ENCODE results near the gene CYP4A11.
"Not testable (repeated sequence)": the region's sequence is repeated elsewhere in the genome, so short reads cannot be mapped to it uniquely, and the experiment has no call there.

CYP4A11 gene, protein sequence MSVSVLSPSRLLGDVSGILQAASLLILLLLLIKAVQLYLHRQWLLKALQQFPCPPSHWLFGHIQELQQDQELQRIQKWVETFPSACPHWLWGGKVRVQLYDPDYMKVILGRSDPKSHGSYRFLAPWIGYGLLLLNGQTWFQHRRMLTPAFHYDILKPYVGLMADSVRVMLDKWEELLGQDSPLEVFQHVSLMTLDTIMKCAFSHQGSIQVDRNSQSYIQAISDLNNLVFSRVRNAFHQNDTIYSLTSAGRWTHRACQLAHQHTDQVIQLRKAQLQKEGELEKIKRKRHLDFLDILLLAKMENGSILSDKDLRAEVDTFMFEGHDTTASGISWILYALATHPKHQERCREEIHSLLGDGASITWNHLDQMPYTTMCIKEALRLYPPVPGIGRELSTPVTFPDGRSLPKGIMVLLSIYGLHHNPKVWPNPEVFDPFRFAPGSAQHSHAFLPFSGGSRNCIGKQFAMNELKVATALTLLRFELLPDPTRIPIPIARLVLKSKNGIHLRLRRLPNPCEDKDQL

DNA sequence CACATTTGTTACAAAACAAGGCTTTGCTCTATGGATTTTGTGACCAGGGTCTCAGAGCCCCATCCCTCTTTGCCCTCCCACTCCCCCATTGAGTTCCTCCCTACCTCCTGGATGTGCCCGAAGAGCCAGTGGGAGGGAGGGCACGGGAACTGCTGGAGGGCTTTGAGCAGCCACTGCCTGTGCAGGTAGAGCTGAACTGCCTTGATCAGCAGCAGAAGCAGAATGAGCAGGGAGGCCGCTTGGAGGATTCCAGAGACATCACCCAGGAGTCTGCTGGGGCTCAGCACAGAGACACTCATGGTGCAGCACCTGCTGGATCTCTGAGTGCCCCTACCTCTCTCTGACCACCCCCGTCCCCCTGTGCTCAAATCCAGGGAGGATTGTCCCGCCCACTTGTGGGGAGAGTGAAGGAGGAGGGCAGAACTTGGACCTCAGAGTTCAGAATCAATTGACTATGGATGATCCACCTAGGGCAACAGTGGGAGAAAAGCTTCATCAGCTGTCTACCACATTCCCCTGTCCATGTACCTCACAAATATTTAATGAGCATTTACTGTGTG is at the start of gene CYP4A11:
CYP4A11 (minus strand) TSS at position 342 of the 560 bp plus-strand sequence; CDS start at position 299, 43 bp downstream.
- no peak for DNase-seq

DNA sequence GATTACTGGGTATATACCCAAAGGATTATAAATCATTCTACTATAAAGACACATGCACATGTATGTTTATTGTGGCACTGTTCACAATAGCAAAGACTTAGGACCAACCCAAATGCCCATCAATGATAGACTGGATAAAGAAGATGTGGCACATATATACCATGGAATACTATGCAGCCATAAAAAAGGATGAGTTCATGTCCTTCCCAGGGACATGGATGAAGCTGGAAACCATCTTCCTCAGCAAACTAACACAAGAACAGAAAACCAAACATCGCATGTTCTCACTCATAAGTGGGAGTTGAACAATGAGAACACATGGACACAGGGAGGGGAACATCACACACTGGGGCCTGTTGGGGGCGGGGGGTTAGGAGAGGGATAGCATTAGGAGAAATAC is 49.3 kb upstream of the CYP4A11 start:
- not testable (repeated sequence) for DNase-seq

DNA sequence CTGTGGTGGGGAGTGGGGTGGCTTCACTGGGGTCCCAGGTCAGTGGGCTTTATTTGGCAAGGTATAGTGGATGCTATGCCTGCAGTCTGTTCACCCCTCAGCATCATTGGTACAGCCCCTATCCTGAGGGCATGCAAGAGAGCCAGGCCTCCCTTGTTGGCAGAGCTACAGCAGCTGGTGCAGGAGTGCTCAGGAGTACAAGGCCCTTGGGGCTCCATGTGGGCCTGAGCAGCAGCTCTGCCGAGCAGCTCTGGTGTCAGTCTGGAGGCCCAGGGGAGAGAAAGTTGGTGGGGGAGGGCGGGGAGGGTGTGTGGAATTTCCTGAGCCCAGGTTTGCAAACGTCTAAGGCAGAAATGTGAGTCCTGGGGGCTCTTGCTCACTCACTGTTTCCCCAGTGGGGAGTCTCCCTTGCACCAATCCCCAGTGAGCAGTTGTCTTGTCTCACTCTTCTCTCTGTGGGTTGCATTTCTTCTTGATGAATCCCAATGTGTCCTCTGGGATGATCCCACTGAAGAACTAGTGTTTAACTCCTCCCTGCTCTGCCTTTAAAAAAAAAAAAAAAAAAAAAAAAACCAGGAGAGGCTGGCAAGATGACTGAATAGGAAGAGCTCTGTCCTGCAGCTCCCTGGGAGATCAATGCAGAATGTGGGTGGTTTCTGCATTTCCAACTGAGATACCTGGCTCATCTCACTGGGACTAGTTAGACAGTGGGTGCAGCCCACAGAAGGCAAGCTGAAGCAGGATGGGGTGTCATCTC is 42.7 kb upstream of the CYP4A11 start:
- no peak for DNase-seq

DNA sequence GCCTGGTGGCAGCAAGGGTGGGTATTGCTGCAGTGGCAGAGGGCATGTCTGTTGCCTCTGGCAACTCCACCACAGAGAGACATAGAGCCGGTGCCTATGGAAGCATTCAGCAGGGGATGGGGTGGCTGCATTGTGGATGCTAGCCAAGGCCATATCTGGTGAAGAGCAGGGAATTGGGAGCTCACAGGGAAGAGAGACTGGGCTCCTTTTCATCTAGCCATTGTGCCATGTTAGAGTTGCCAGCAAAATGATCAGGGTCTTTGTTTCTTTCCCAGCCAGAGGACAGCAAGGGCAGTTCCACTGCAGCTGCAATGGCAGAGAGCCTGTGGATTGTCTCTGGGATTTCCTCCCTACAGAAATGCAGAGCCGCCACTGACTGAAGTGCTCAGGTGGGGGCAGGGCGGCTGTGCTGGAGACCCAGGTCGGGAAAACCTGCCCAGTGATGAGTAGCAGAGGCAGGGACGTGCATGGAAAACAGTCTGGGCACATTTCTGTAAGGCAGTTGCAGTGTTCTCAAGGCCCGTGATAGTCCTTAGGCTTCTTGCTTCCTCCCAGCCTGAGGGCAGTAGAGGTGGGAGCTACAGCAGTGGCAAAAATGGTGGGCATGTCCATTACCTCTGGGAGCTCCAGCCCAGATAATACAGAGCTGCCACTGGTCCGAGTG is 42.0 kb upstream of the CYP4A11 start:
- DNase-seq = no peak

DNA sequence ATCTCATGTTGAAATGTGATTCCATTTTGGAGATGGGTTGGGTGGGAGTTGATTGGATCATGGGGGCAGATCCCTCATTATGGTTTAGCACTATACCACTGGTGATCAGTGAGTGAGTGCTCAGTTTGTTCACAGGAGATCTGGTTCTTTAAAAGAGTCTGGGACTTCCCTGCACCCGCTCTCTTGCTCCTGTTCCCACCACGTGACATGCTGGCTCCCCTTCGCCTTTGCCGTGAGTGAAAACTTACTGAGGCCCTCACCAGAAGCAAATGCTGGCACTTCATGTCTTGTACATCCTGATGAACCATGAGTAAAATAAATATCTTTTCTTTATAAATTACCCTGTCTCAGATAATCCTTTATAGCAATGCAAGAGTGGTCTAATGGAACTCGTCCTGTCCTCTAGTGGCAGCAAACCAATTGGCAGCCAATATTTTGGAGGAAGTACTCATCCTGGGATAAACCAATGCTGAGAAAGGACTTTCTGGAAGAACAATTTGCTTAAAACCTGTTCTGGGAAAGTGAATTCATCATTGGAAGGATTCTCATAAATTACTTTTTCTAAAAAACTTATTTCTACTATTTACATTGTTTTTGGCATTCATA is 27.8 kb upstream of the CYP4A11 start:
- DNase-seq = no peak

DNA sequence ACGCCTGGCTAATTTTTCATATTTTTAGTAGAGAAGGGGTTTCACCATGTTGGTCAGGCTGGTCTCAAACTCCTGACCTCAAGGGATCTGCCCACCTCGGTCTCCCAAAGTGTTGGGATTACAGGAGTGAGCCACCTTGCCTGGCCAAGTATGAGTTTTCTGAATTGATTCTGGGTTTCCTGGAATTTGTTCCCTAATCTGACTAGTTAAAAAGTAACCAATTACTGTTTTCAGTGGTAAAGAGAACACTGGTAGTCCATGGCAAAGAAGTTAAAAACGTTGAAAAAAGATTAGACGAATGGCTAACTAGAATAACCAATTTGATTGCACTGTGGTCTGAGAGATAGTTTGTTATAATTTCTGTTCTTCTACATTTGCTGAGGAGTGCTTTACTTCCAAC is 21.0 kb upstream of the CYP4A11 start:
- DNase-seq = not testable (repeated sequence)

DNA sequence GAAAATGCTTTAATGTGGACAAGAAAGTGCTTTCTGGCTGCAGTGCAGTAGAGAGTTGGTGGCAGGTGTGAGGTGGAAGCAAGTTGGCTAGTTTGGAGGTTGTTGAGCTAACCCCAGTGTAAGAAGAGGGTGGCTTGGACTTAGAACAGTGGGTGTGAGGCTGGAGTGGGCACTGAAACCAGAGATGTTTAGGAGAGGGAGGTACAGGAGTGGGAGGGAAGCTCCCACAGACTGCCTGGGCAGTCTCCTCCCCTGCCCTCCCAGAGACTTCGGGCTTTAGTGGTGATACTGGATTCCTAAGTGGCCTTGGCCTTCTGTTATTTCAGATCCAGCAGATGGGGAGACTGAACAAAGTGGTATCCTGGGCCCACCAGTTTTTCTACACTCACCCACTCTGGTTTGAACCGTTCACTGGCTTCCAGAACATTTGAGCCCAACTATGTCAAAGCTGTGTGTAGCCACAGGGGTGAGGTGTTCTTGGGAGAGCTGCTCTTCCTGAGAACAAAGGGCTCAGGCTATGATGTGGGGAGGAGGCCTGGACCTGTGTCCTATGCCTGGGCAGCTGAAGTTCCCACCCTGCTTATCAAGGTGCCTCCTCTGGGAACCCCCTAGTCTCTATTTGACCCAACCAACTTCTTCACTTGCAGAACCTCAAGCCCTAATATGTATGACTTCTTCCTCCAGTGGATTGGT is 19.9 kb upstream of the CYP4A11 start:
- DNase-seq = no peak

DNA sequence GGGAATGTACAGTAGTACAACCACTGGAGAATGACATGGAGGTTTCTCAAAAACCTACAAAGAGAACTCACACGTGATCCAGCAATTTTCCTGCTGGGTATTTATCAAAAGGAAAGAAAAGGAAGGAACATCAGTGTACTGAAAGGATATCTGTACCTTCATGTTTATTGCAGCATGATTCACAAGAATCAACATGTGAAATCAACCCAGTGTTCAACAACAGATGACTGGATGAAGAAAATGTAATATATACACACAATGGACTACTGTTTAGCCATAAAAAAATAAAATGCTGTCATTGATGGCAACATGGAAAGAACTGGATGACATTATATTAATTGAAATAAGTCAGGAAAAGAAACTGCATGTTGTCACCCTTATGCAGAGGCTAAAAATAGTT is 19.0 kb upstream of the CYP4A11 start:
- no peak for DNase-seq

DNA sequence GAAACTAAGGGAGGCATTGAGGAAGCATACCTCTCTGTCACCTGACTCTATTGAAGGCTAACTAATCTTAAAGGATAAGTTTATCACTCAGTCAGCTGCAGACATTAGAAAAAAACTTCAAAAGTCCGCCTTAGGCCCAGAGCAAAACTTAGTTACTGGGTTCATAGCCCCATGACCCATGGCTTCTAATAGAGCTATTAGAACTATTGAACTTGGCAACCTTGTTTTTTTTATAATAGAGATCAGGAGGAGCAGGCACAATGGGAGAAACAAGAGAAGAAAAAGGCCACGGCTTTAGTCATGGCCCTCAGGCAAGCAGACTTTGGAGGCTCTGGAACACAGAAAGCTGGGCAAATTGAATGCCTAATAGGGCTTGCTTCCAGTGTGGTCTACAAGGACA is 13.8 kb upstream of the CYP4A11 start:
- DNase-seq = not testable (repeated sequence)

DNA sequence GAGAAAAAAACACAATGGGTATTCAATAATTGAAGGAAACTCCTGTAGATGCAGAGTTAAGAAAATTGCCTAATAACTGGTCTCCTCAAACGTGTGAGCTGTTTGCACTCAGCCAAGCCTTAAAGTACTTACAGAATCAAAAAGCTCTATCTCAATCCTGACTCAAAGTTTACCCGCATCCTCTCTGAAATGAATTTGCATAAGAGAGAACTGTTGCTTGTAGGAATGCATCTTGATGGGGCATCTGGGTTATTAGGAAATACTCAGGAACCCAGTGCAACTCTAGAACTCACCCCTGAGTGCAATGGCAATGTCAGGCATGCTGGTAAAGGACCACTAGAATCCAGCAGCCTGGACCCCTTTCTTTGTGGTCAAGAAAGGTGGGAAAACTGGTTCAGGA is 12.6 kb upstream of the CYP4A11 start:
- DNase-seq = not testable (repeated sequence)

DNA sequence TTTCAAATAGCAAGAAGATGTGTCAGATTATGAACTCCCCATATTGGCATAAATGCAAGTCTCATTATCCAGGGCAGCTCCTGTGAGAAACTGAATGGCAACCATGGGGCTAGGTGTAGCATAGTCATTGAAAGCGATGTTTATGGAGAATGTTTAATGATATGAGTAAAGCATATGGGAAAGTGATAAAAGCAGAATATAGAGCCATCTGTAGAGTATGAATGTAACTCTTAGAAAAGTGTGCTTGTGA is 8.1 kb upstream of the CYP4A11 start:
- not testable (repeated sequence) for DNase-seq

DNA sequence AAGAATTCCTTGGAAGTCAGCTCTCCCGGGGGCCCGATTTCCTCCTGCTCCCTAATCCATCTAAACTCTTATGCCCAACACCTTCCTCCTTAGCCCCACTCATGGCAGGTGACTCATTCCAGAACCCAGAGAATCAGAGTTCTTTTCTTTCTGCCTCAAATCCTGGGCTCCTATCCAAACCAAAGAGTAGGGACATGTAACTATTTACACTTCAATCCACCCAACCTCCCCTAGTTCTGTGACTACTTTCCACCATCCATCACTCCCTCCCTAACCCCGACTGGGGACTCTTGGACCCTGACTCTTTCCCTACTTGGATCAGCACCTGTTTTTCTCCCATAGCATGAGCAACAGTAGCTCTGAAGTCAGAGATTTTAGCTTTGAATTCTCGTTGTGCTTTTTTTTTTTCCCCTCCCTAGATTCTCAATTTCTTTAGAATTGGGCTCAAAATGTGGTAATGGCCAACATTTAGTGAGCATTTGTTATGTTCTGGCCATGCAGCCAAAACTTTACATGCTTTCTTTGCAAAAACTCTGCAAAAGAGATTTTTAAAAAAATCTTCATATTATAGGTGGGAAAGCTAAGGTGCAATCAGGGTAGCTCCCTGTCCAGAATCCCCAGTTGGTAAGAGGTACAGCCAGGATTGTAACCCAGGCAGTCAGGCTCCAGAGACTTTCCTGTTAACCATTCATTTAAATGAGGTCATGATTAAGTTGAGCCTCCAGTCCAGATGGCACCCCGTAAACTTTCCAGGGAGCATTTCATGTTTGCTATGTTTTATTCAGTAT is 7.5 kb upstream of the CYP4A11 start:
- DNase-seq = no peak

DNA sequence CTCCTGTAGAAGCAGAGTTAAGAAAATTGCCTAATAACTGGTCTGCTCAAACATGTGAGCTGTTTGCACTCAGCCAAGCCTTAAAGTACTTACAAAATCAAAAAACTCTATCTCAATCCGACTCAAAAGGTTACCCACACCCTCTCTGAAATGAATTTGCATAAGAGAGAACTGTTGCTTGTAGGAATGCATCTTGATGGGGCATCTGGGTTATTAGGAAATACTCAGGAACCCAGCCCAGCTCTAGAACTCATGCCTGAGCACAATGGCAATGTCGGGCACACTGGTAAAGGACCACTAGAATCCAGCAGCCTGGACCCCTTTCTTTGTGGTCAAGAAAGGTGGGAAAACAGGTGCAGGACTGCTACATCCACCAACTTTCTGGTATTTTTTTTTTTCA is 6.4 kb upstream of the CYP4A11 start:
- not testable (repeated sequence) for DNase-seq

DNA sequence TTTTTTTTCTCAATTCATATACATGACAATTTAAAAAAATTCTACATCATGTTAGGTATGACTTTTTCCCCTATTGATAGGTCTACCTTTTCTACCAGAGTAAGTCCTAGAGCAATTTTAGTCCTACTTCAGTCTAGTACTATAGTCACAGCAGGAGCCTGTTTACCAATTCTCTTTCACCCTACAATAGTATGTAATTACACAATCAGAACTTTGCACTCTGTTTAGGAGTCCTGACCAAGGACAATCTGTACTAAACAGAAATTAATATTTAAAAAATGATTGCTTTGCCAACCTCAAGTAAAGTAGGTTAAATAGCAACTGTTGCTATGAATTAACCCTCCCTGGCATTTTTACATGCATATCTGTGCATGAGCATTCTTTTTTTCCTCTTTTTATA is 810 bp upstream of the CYP4A11 start:
- DNase-seq = no peak

DNA sequence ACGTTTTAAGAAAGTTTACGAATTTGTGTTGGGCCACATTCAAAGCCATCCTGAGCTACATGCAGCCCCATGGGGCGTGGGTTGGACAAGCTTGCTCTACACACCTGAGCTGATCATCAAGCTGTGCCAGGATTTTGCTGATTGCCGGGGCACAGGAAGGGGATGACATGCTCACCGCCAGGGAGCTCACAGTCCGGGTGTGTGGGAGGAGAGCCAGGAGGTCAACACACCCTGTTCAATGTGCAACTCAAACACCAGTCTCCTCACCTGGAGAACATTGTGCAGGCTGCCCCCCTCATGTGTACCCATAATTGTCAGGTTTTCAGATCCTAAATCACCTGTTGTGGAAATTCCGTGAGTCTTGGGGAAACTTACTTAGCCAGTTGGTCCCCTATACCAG is 969 bp downstream of the CYP4A11 start:
- DNase-seq = no peak

DNA sequence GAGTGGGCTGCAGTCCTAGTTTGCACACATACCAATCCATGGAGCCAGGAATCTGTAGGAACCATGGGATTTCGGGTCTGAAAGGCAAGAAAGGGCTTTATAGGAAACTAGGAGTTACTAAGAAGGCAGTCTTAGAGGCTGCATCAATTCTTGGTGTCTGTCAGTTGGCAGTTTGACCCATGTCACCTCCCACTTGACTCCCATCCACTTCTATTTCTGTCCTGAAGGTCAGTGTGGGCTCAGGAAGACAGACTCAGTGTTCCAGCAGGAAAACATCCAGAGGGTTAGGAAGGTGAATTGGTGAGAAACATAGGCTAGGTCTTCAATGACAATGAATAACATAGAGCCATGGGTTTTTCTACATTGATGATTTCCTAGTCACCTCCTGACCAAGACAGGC is 4.0 kb downstream of the CYP4A11 start:
- DNase-seq = no peak

DNA sequence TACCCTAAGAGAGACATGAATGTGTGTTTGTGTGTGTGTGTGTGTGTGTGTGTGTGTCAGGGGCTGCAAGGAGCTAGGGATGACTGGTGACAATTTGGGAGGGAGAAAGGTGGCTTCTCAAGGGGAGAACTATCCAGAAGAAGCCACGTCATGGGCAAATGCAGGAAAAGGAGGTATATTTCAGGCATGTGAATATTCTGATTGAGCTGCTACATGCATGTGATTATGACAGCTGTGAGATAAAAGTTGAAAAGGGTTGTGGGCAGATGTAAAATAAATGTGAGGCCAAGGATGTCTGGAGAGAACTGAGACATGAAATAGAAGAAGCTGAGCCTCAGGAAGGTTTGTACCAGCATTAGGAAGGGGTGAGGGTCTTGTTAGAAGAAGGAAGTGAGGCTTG is 4.5 kb downstream of the CYP4A11 start:
- no peak for DNase-seq

DNA sequence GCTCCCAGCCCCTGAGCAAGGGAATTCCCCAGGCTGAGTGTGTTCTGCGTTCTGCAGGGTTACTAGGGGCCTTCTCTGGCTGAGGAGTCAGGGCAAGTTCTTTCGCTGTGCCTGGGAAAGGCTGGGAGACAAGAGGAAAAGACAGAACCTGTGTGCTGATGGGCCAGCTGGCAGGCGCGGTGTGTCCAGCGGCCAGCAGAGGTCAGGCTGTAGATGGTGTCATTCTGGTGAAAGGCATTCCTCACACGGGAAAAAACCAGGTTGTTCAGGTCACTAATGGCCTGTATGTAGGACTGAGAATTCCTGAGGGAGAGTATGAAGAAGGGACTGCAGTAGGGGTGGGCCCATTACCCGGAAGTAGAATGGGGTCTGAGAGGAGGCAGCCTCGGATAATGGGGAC is 6.4 kb downstream of the CYP4A11 start:
- DNase-seq = not testable (repeated sequence)

DNA sequence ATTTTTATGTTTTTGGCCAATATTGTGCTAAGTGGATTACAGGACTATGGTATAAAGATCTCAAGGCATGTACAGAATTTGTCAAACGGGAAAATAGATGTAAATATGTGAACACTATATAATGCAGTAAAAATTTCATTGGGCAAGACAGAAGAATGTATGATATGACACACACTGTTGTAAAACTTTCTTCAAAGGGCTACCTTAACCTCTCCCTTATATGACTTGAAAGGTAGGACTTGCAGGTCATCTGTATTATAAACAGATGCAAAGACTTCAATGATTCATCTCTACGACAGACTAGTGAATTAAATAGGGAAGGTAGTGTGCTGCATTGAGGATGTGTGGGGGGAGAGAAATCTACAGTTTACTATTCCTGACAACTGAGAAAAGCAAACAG is 9.3 kb downstream of the CYP4A11 start:
- not testable (repeated sequence) for DNase-seq

DNA sequence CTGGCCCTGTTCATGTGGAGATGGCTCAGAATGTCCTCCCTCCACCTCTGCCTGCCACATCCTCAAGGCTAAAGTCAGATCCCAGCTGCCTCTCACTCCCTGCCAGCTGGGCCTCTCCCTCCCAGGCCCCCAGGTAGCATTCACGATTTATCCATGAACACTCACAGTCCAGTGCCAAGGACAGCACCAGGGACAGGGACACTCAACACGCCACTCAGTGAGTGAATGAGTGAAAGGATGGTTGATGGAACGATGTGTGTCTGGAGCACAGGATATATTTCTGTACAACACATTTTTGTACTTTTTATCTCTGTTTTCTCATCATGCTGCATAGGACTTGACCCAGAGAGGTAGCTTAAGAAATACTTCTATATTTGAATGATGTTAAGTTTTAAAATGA is 10.1 kb downstream of the CYP4A11 start:
- DNase-seq = no peak

DNA sequence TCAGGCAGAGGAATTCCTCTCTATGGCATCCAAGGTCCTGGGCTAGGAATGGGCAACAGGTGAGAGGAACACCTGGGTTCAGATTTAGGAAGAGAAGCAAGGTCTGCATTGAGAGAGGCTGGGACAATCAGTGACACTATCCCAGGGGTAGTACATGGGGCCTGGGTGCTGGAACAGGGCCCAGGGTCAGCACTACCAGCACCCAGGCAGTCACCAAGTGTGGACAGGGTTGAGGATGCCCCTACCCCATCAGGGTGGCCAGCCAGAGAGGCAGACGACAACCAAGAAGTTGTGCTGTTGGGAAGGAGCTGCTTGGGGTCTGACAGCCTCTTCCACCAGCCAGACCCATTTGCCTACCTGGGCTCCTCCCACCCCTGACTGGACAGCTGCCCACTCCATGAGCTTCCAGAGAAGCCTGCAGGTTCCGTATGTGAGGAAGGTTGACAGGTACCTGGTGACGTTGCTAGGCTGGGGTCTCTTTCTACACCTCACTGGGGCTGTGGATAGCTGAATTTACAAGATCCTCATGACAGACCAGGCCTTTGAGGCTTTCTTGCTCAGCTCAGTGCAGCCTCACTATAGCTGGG is 13.9 kb downstream of the CYP4A11 start:
- no peak for DNase-seq
